Neutrophil (primary cell): Measurements from ENCODE around the gene MIGA1.

Source experiments
- H3K27ac ChIP-seq: fragments of 200-600 bp; sonication (generic); 2 replicates; pipeline ENCODE4 v1.5.1; 2016; ENCODE audit warnings: mild to moderate bottlenecking, moderate library complexity
- H3K27me3 ChIP-seq: fragments of 200-600 bp; sonication (generic); 2 replicates; pipeline ENCODE4 v1.6.0; 2016; ENCODE audit warnings: mild to moderate bottlenecking
- H3K36me3 ChIP-seq: fragments of 200-600 bp; sonication (generic); 2 replicates; pipeline ENCODE4 v1.5.1; 2017
- H3K4me1 ChIP-seq, 2 experiments: fragments of 200-600 bp in 1 of 2; sonication (generic) in 1 of 2; 1 replicate in 1 of 2; 2 replicates in 1 of 2; pipeline versions ENCODE4 v1.5.1 to v1.6.1; 2013 to 2016; ENCODE audit warnings: low read depth in 1 of 2, low read length in 1 of 2, mild to moderate bottlenecking in 1 of 2, moderate library complexity in 1 of 2; ENCODE audit not compliant: control insufficient read depth in 1 of 2, insufficient read depth in 1 of 2
- H3K4me3 ChIP-seq, 2 experiments: fragments of 200-600 bp in 1 of 2; sonication (generic) in 1 of 2; 1 replicate in 1 of 2; 2 replicates in 1 of 2; pipeline ENCODE4 v1.5.1; 2013 to 2016; ENCODE audit warnings: low read depth in 1 of 2, low read length in 1 of 2, mild to moderate bottlenecking in 1 of 2, moderate library complexity in 1 of 2
- H3K9me3 ChIP-seq: fragments of 200-600 bp; sonication (generic); 2 replicates; pipeline ENCODE4 v1.5.1; 2016
- CTCF ChIP-seq: fragments of 200-600 bp; sonication (generic); IDR thresholded peaks from 2 replicates; pipeline ENCODE4 v1.5.1; 2016; ENCODE audit warnings: antibody characterized with exemption

Gene MIGA1

GRCh38 chr1:77858725-77859124 is 79.3 kb downstream of the MIGA1 start:
- peaks cover 10% of the 10 kb centered on the region for H3K36me3 ChIP-seq
- no peak for TF ChIP-seq CTCF
- no peak overlapping the region for H3K4me3 ChIP-seq
- H3K4me1 ChIP-seq: no peaks in the 10 kb centered on the region
- H3K9me3 ChIP-seq: no peaks in the 10 kb centered on the region
- H3K27ac ChIP-seq: no peak overlapping the region
- no peaks in the 10 kb centered on the region for H3K27me3 ChIP-seq

- no peak for TF ChIP-seq CTCF
- Histone ChIP-seq H3K4me1 (no peaks in the 10 kb centered on the region), H3K4me3 (no peak overlapping the region), H3K36me3 (peaks cover 15% of the 10 kb centered on the region), H3K27ac (no peak overlapping the region), H3K27me3 (no peaks in the 10 kb centered on the region), H3K9me3 (no peaks in the 10 kb centered on the region)
Measured at GRCh38 chr1:77859248-77859647, 79.8 kb downstream of the MIGA1 start.

- H3K4me1 ChIP-seq: peaks cover 0 to 3% of the 10 kb centered on the region in 2 experiments
- H3K4me3 ChIP-seq: no peak overlapping the region
- no peak overlapping the region for H3K27ac ChIP-seq
- no peaks in the 10 kb centered on the region for H3K27me3 ChIP-seq
- peaks cover 34% of the 10 kb centered on the region for H3K36me3 ChIP-seq
- no peak for TF ChIP-seq CTCF
- H3K9me3 ChIP-seq: no peaks in the 10 kb centered on the region
Measured at GRCh38 chr1:77866296-77866695, 86.8 kb downstream of the MIGA1 start.

- Histone ChIP-seq H3K4me3 (no peak overlapping the region), H3K36me3 (peaks cover 13% of the 10 kb centered on the region), H3K4me1 (peaks cover 0 to 5% of the 10 kb centered on the region in 2 experiments), H3K27me3 (no peaks in the 10 kb centered on the region), H3K27ac (no peak overlapping the region), H3K9me3 (no peaks in the 10 kb centered on the region)
- TF ChIP-seq CTCF: no peak
Measured at GRCh38 chr1:77872645-77873044, 93.2 kb downstream of the MIGA1 start.

GRCh38 chr1:77873461-77873860 is 94.0 kb downstream of the MIGA1 start:
- Histone ChIP-seq H3K9me3 (no peaks in the 10 kb centered on the region), H3K4me1 (peaks cover 0 to 5% of the 10 kb centered on the region in 2 experiments), H3K27me3 (no peaks in the 10 kb centered on the region), H3K4me3 (no peak overlapping the region), H3K36me3 (peaks cover 5% of the 10 kb centered on the region), H3K27ac (no peak overlapping the region)
- no peak for TF ChIP-seq CTCF
